Keratinocyte (primary cell): ENCODE data around the gene HOXB7.

Experiments
- EZH2 ChIP-seq: IDR thresholded peaks from one replicate; pipeline ENCODE4 v1.6.1; 2012; ENCODE audit warnings: inconsistent platforms, mild to moderate bottlenecking, low read length, moderate library complexity
- TF ChIP-seq, protein P1 (sequence below), 3 experiments: IDR thresholded peaks in 1 of 3; conservative IDR thresholded peaks in 1 of 3; optimal IDR thresholded peaks in 1 of 3; 2 replicates in 2 of 3; 3 replicates in 1 of 3; pipeline versions ENCODE3 to v1.5.1; 2011; ENCODE audit warnings: low read length in 3 of 3, mild to moderate bottlenecking in 3 of 3, moderate library complexity in 2 of 3, control low read depth in 1 of 3, inconsistent platforms in 1 of 3; ENCODE audit not compliant: insufficient read depth in 2 of 3; ENCODE audit errors: extremely low read depth in 1 of 3

DNA sequence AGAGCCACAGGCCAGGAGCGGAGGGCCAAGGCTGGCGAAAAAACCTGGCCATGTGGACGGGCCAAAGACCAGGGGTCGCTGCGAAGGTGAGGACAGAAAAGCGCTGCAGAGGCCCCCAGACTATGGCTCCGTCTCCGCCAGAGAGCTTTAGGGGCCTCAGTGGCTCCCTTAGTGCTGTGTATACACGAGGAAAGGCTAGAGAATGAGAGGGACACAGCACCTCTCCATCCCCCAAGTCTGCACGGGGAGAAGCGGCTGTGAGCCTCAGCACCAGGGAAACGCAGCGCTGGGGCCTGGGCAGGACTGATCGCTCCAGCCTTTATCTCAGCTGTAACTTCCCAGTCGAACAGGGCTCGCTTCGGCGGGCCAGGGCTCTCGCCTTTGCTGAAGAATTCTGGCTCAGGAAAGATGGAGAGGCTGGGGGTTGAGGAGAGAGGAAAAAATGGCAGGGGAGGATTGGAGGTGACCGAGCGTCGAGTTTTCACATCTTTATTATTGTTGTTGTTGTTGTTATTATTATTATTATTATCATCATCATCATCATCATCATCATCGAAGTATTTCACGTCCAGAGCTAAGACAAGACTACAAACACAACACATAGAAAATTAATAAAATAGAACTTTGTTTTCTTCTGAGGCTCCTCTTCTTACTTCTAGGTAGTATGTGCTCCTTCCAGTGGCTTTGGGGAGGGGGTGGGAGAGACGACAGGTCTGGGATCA lies 15.4 kb downstream of the HOXB7 start:
- TF ChIP-seq, protein P1, sequence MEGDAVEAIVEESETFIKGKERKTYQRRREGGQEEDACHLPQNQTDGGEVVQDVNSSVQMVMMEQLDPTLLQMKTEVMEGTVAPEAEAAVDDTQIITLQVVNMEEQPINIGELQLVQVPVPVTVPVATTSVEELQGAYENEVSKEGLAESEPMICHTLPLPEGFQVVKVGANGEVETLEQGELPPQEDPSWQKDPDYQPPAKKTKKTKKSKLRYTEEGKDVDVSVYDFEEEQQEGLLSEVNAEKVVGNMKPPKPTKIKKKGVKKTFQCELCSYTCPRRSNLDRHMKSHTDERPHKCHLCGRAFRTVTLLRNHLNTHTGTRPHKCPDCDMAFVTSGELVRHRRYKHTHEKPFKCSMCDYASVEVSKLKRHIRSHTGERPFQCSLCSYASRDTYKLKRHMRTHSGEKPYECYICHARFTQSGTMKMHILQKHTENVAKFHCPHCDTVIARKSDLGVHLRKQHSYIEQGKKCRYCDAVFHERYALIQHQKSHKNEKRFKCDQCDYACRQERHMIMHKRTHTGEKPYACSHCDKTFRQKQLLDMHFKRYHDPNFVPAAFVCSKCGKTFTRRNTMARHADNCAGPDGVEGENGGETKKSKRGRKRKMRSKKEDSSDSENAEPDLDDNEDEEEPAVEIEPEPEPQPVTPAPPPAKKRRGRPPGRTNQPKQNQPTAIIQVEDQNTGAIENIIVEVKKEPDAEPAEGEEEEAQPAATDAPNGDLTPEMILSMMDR (optimal IDR thresholded peaks at IDR 0.05 in 1 of 3, IDR thresholded peaks at IDR 0.05 in 1 of 3, conservative IDR thresholded peaks at IDR 0.05 in 1 of 3; ENCODE audit: extremely low read depth in 1 of 3, insufficient read depth in 2 of 3, low read length in 3 of 3): no peak
- no peak for TF ChIP-seq EZH2
